Measurements from ENCODE around the gene DUSP2. TPM values are rescaled to one million over a fixed set of nuclear protein-coding genes. Genes with fewer than 3 reads are reported as not detected.
"Not testable (repeated sequence)": the region's sequence is repeated elsewhere in the genome, so short reads cannot be mapped to it uniquely, and the experiment has no call there.

Gene DUSP2
- total RNA-seq, 4 donors from 2014 or later = 2.4 to 33.3 (median 6.2) TPM

GRCh38 chr2:96163768-96164429 is 18.7 kb upstream of the DUSP2 start:
- no peak for TF ChIP-seq POLR2A (IDR thresholded peaks at IDR 0.05)
- no peak for TF ChIP-seq CTCF (IDR thresholded peaks at IDR 0.05)
- Histone ChIP-seq H3K36me3 (no peaks in the 10 kb centered on the region), H3K9me3 (no peaks in the 10 kb centered on the region), H3K4me1 (no peaks in the 10 kb centered on the region), H3K27me3 (no peaks in the 10 kb centered on the region), H3K27ac (no peak overlapping the region), H3K4me3 (no peak overlapping the region)
- DNase-seq = no peak
- intact Hi-C loops (cut with DNase I; ENCODE audit: low total_unique reads) = no loop called here

- H3K4me3 ChIP-seq = no peak overlapping the region
- H3K27me3 ChIP-seq = no peaks in the 10 kb centered on the region
- TF ChIP-seq POLR2A (IDR thresholded peaks at IDR 0.05) (no peak), CTCF (IDR thresholded peaks at IDR 0.05) (no peak)
- H3K4me1 ChIP-seq = no peaks in the 10 kb centered on the region
- no peaks in the 10 kb centered on the region for H3K9me3 ChIP-seq
- H3K36me3 ChIP-seq = no peaks in the 10 kb centered on the region
- no peak for DNase-seq
- intact Hi-C loops (cut with DNase I; ENCODE audit: low total_unique reads) = no loop called here
- no peak overlapping the region for H3K27ac ChIP-seq
Observed at GRCh38 chr2:96163415-96163767, 18.2 kb upstream of the DUSP2 start.

- H3K27me3 ChIP-seq = no peaks in the 10 kb centered on the region
- H3K9me3 ChIP-seq = no peaks in the 10 kb centered on the region
- H3K4me3 ChIP-seq = no peak overlapping the region
- no peaks in the 10 kb centered on the region for H3K36me3 ChIP-seq
- no peak overlapping the region for H3K27ac ChIP-seq
- TF ChIP-seq CTCF (IDR thresholded peaks at IDR 0.05) = no peak
- TF ChIP-seq POLR2A (IDR thresholded peaks at IDR 0.05) = no peak
- H3K4me1 ChIP-seq = no peaks in the 10 kb centered on the region
- no peak for DNase-seq
- intact Hi-C loops (cut with DNase I; ENCODE audit: low total_unique reads) = no loop called here
Observed at GRCh38 chr2:96161898-96162297, 16.7 kb upstream of the DUSP2 start.

GRCh38 chr2:96160366-96160765 is 15.1 kb upstream of the DUSP2 start:
- H3K27me3 ChIP-seq; H3K36me3 ChIP-seq; DNase-seq; H3K27ac ChIP-seq; H3K9me3 ChIP-seq; H3K4me3 ChIP-seq; intact Hi-C loops (cut with DNase I; ENCODE audit: low total_unique reads); H3K4me1 ChIP-seq: not testable (repeated sequence)

GRCh38 chr2:96159084-96159830 is 14.0 kb upstream of the DUSP2 start:
- no peak overlapping the region for H3K27ac ChIP-seq
- TF ChIP-seq POLR2A (IDR thresholded peaks at IDR 0.05) = no peak
- no peak for TF ChIP-seq CTCF (IDR thresholded peaks at IDR 0.05)
- H3K4me1 ChIP-seq = no peaks in the 10 kb centered on the region
- intact Hi-C loops (cut with DNase I; ENCODE audit: low total_unique reads) = no loop called here
- H3K4me3 ChIP-seq = no peak overlapping the region
- no peaks in the 10 kb centered on the region for H3K36me3 ChIP-seq
- DNase-seq = no peak
- no peaks in the 10 kb centered on the region for H3K9me3 ChIP-seq
- no peaks in the 10 kb centered on the region for H3K27me3 ChIP-seq
